SK-N-MC (cell line): Measurements from ENCODE around the gene AFF1.

ENCODE experiments used
- EZH2 ChIP-seq: fragments of 200-600 bp; sonication (generic); IDR thresholded peaks from one replicate; pipeline ENCODE4 v1.6.1; 2017; ENCODE audit warnings: antibody characterized with exemption
- POLR2AphosphoS5 ChIP-seq: IDR thresholded peaks from 2 replicates; pipeline ENCODE4 v1.6.1; 2012; ENCODE audit warnings: mild to moderate bottlenecking, low read depth, low read length, borderline replicate concordance

- TF ChIP-seq EZH2 (no peak), POLR2AphosphoS5 (no peak)
Measured at GRCh38 chr4:87121341-87122065, 186.7 kb downstream of the AFF1 start.
